Suprapubic skin (tissue), 4 donors: ENCODE measurements around the gene HYLS1. TPM values are rescaled to one million over a fixed set of nuclear protein-coding genes. Genes with fewer than 3 reads are reported as not detected.

Source experiments
- DNase-seq, 2 donors: peaks; one replicate each; pipeline ENCODE4 v3.0.0-alpha.2; 2019; ENCODE audit warnings: low spot score in 2 of 2
- H3K27ac ChIP-seq: fragments of 200-600 bp; sonication (generic); one replicate; pipeline ENCODE4 v1.5.1; 2019
- H3K27me3 ChIP-seq: fragments of 200-600 bp; sonication (generic); one replicate; pipeline ENCODE4 v1.5.1; 2019
- H3K36me3 ChIP-seq: fragments of 200-600 bp; sonication (generic); one replicate; pipeline ENCODE4 v1.5.1; 2019
- H3K4me1 ChIP-seq: fragments of 200-600 bp; sonication (generic); one replicate; pipeline ENCODE4 v1.5.1; 2019
- H3K4me3 ChIP-seq: fragments of 200-600 bp; sonication (generic); one replicate; pipeline ENCODE4 v1.5.1; 2019; ENCODE audit warnings: mild to moderate bottlenecking
- H3K9me3 ChIP-seq: fragments of 200-600 bp; sonication (generic); one replicate; pipeline ENCODE4 v1.5.1; 2019
- EP300 ChIP-seq: sonication (generic); formaldehyde crosslinking; IDR thresholded peaks from one replicate; pipeline ENCODE4 v1.6.1; 2017; ENCODE audit warnings: antibody characterized with exemption
- POLR2A ChIP-seq, 2 donors: fragments of 450-650 bp; IDR thresholded peaks; one replicate each; pipeline ENCODE4 v1.6.1; 2017; ENCODE audit warnings: antibody characterized with exemption in 2 of 2, mild to moderate bottlenecking in 2 of 2, moderate library complexity in 2 of 2
- POLR2AphosphoS5 ChIP-seq, 3 donors: sonication (generic); formaldehyde crosslinking; IDR thresholded peaks; one replicate each; pipeline ENCODE4 v1.6.1; 2017; ENCODE audit warnings: antibody characterized with exemption in 3 of 3
- WGBS: methylation state at CpG from one replicate; pipeline ENCODE4 v1.1.5; 2018; 5-methylcytosine and 5-hydroxymethylcytosine counted together
- total RNA-seq, 4 donors: library from RNA; depleted of rRNA; stranded (reverse); fragments of >200 nt; gene quantifications; one replicate each; pipeline ENCODE4 v1.1.0, GENCODE V29; 2016
- TF ChIP-seq, protein P1 (sequence below), 2 donors: fragments of 200-600 bp in 1 of 2; fragments of 450-650 bp in 1 of 2; sonication (generic) in 1 of 2; IDR thresholded peaks; one replicate each; pipeline ENCODE4 v1.5.1; 2016 to 2019; ENCODE audit warnings: antibody characterized with exemption in 2 of 2, mild to moderate bottlenecking in 1 of 2, moderate library complexity in 1 of 2

Gene HYLS1
- total RNA-seq, 4 donors from 2014 or later: 2.4 to 3.4 (median 3.1) TPM

DNA sequence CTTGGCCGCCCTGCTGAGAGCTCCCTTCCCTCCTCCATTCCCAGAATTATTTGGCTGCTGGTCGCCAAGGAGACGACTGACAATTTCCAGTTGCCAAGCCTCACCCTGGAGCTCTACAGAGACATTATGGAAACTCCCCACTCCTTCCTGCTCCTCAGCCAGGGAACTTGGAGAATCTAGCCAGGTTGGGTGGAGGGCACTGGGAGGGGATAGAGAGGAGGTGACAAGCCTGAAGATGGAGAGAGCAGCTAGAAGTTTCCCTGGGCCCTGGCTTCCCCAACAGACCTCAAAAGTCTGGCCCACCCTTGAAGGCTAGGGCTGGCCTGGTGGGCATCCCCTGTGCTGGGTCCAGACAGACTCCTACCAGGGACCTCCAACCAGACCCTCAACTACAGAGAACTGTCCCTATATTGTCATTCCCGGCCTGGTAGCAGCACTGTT, 51.6 kb downstream of the HYLS1 start:
- peak in 1 of 2 donors; percentile 51 for DNase-seq
- H3K27ac ChIP-seq: no peak overlapping the region
- H3K9me3 ChIP-seq: no peaks in the 10 kb centered on the region
- no peak for TF ChIP-seq POLR2A (IDR thresholded peaks at IDR 0.05)
- TF ChIP-seq, protein P1, sequence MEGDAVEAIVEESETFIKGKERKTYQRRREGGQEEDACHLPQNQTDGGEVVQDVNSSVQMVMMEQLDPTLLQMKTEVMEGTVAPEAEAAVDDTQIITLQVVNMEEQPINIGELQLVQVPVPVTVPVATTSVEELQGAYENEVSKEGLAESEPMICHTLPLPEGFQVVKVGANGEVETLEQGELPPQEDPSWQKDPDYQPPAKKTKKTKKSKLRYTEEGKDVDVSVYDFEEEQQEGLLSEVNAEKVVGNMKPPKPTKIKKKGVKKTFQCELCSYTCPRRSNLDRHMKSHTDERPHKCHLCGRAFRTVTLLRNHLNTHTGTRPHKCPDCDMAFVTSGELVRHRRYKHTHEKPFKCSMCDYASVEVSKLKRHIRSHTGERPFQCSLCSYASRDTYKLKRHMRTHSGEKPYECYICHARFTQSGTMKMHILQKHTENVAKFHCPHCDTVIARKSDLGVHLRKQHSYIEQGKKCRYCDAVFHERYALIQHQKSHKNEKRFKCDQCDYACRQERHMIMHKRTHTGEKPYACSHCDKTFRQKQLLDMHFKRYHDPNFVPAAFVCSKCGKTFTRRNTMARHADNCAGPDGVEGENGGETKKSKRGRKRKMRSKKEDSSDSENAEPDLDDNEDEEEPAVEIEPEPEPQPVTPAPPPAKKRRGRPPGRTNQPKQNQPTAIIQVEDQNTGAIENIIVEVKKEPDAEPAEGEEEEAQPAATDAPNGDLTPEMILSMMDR (IDR thresholded peaks at IDR 0.05): no peak
- TF ChIP-seq EP300: no peak
- TF ChIP-seq POLR2AphosphoS5 (IDR thresholded peaks at IDR 0.05): no peak
- H3K36me3 ChIP-seq: no peaks in the 10 kb centered on the region
- H3K4me1 ChIP-seq: peaks cover 16% of the 10 kb centered on the region
- no peaks in the 10 kb centered on the region for H3K27me3 ChIP-seq
- no peak overlapping the region for H3K4me3 ChIP-seq
- WGBS: 14% methylated on average over 3 of the region's 4 CpGs

DNA sequence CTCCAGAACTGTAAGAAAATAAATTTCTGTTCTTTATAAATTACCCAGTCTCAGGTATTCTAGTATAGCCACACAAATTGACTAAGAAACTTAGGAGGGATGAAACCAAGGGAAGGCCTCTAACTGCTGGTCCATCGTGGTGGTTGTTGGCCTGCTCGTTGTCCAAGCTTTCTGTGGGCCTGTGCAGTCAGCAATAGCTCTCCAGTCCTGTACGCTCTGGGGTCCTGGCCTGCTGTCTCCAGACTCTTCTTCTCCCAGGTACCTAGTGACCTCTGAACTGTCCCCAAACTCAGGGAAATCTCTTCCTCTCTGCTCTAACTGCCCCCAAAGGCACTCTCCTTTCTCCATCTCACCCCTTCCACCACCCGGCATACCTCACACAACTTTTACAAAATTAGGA, 52.7 kb downstream of the HYLS1 start:
- Histone ChIP-seq H3K4me3 (no peak overlapping the region), H3K9me3 (no peaks in the 10 kb centered on the region), H3K4me1 (peaks cover 16% of the 10 kb centered on the region), H3K27me3 (no peaks in the 10 kb centered on the region), H3K27ac (no peak overlapping the region), H3K36me3 (no peaks in the 10 kb centered on the region)
- no peak for TF ChIP-seq POLR2AphosphoS5 (IDR thresholded peaks at IDR 0.05)
- no peak for TF ChIP-seq EP300
- TF ChIP-seq POLR2A (IDR thresholded peaks at IDR 0.05): no peak
- TF ChIP-seq, protein P1 (IDR thresholded peaks at IDR 0.05): no peak
- WGBS: 94% methylated on average over 4 of the region's 4 CpGs
- DNase-seq: peak in 1 of 2 donors; percentile 26

DNA sequence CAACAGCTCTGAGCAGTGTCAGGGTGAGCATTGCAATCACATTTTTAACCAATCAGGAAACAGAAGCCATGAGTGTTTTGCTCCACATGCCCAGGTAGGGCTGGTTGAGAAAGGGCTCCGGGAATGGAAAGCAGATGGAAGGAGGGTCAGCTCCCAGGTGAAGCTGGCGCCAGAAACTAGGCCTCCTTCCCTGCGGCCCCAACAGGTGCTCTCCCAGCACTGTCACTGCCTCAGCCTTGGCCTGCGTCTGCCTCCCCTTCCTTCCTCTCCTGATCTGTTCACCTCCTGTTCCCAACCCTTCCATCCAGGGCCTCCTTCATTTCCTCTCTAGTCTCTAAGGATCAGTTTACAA, 53.8 kb downstream of the HYLS1 start:
- Histone ChIP-seq H3K27me3 (no peaks in the 10 kb centered on the region), H3K27ac (no peak overlapping the region), H3K4me3 (no peak overlapping the region), H3K4me1 (peaks cover 13% of the 10 kb centered on the region), H3K9me3 (no peaks in the 10 kb centered on the region), H3K36me3 (no peaks in the 10 kb centered on the region)
- WGBS: 75% methylated on average over 4 of the region's 4 CpGs
- TF ChIP-seq POLR2AphosphoS5 (IDR thresholded peaks at IDR 0.05): no peak
- TF ChIP-seq, protein P1 (IDR thresholded peaks at IDR 0.05): no peak
- no peak for TF ChIP-seq EP300
- TF ChIP-seq POLR2A (IDR thresholded peaks at IDR 0.05): no peak
- DNase-seq: no peak

GRCh38 chr11:125941619-125942611, 54.4 kb downstream of the HYLS1 start:
- Histone ChIP-seq H3K4me1 (peaks cover 13% of the 10 kb centered on the region), H3K9me3 (no peaks in the 10 kb centered on the region), H3K27ac (no peak overlapping the region), H3K36me3 (no peaks in the 10 kb centered on the region), H3K27me3 (no peaks in the 10 kb centered on the region), H3K4me3 (no peak overlapping the region)
- TF ChIP-seq, protein P1 (IDR thresholded peaks at IDR 0.05): peak in 1 of 2 donors; percentile 72
- no peak for TF ChIP-seq POLR2AphosphoS5 (IDR thresholded peaks at IDR 0.05)
- 41% methylated on average over 13 of the region's 20 CpGs for WGBS
- peak in 1 of 2 donors; percentile 63 for DNase-seq

GRCh38 chr11:125942771-125943428, 55.4 kb downstream of the HYLS1 start:
- TF ChIP-seq POLR2A (IDR thresholded peaks at IDR 0.05) (no peak), EP300 (no peak), POLR2AphosphoS5 (IDR thresholded peaks at IDR 0.05) (no peak)
- TF ChIP-seq, protein P1 (IDR thresholded peaks at IDR 0.05): no peak
- no peaks in the 10 kb centered on the region for H3K36me3 ChIP-seq
- H3K4me1 ChIP-seq: peaks cover 13% of the 10 kb centered on the region
- H3K4me3 ChIP-seq: no peak overlapping the region
- WGBS: 93% methylated on average over 12 of the region's 12 CpGs
- H3K27me3 ChIP-seq: no peaks in the 10 kb centered on the region
- DNase-seq: peak in 1 of 2 donors; percentile 40
- no peak overlapping the region for H3K27ac ChIP-seq
- no peaks in the 10 kb centered on the region for H3K9me3 ChIP-seq
